ENCODE results near the gene FAM107B.

The FAM107B gene

GRCh38 chr10:14609178-14609577 is 165.5 kb downstream of the FAM107B start:
- TF ChIP-seq CTCF (IDR thresholded peaks at IDR 0.05; ENCODE audit: low read depth, low read length, missing control alignments): no peak

GRCh38 chr10:14608381-14609001 is 166.2 kb downstream of the FAM107B start:
- no peak for TF ChIP-seq CTCF (IDR thresholded peaks at IDR 0.05; ENCODE audit: low read depth, low read length, missing control alignments)
- DNase-seq (ENCODE audit: extremely low read depth, low read depth): no peak
- no peak overlapping the region for H3K4me3 ChIP-seq (replicated peaks; ENCODE audit: low read depth, low read length)

More at GRCh38 chr10:14609178-14609577, 165.5 kb downstream of the FAM107B start:
- no peak overlapping the region for H3K4me3 ChIP-seq (replicated peaks; ENCODE audit: low read depth, low read length)
- no peak for DNase-seq (ENCODE audit: extremely low read depth, low read depth)

- TF ChIP-seq CTCF (IDR thresholded peaks at IDR 0.05; ENCODE audit: low read depth, low read length, missing control alignments): no peak
- no peak overlapping the region for H3K4me3 ChIP-seq (replicated peaks; ENCODE audit: low read depth, low read length)
- DNase-seq (ENCODE audit: extremely low read depth, low read depth): no peak
Measured at GRCh38 chr10:14606633-14607032, 168.1 kb downstream of the FAM107B start.

- DNase-seq (ENCODE audit: extremely low read depth, low read depth): no peak
- TF ChIP-seq CTCF (IDR thresholded peaks at IDR 0.05; ENCODE audit: low read depth, low read length, missing control alignments): no peak
- H3K4me3 ChIP-seq (replicated peaks; ENCODE audit: low read depth, low read length): peak overlapping the region; percentile 66
Measured at GRCh38 chr10:14605231-14605925, 169.3 kb downstream of the FAM107B start.

- peak overlapping the region; percentile 66 for H3K4me3 ChIP-seq (replicated peaks; ENCODE audit: low read depth, low read length)
- DNase-seq (ENCODE audit: extremely low read depth, low read depth): no peak
- no peak for TF ChIP-seq CTCF (IDR thresholded peaks at IDR 0.05; ENCODE audit: low read depth, low read length, missing control alignments)
Measured at GRCh38 chr10:14604181-14605142, 170.2 kb downstream of the FAM107B start.

- no peak for TF ChIP-seq CTCF (IDR thresholded peaks at IDR 0.05; ENCODE audit: low read depth, low read length, missing control alignments)
- DNase-seq (ENCODE audit: extremely low read depth, low read depth): no peak
- H3K4me3 ChIP-seq (replicated peaks; ENCODE audit: low read depth, low read length): peak overlapping the region; percentile 66
Measured at GRCh38 chr10:14603534-14604102, 171.1 kb downstream of the FAM107B start.

Measured in HFF-Myc (cell line).